SIG-M5 treated with dmso at 0.1 percent for 504 hours (cell line): ENCODE results near the gene KRTAP10-6.
"Not testable (repeated sequence)": the region's sequence is repeated elsewhere in the genome, so short reads cannot be mapped to it uniquely, and the experiment has no call there.

Experiments
- DNase-seq: peaks from one replicate; lab custom pipeline; 2025; ENCODE audit not compliant: unreplicated experiment; lab: John Stamatoyannopoulos, UW

Gene KRTAP10-6

DNA sequence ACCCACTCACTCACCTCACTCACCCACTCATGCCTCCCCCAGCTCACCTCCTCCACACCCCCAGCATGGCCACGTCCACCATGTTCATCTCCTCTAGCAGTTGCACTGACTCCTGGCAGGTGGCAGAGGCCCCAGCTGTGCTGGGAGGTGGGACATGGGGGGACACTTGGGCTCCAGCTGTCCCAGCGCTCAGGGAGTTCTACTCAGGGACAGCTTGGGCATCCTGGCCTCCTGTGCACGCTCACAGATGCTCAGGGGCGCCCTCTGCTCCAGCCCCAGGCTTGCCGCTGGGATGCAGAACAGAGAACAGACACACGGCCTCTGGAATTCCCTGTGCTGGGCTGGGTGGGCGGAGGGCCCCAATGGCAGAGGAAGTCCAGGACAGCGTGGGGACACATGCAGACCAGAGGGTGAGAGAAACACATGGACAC is 24.8 kb upstream of the KRTAP10-6 start:
- DNase-seq: no peak

DNA sequence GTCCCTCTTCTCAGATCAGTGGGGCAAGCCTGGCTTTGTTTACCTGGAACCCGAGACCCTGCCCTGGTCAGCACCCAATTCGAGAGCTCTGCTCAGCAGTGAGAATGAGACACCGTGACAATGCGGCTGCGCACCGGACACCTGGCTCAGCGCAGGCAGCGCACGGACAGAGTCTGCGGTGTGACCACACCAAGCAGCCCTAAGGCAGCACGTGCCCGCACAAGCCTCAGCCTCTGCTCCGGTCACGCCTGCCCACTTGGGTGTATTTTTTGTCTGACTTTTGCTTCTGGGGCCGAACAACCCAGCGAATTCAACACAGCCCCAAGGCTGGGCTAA is 24.3 kb upstream of the KRTAP10-6 start:
- no peak for DNase-seq

DNA sequence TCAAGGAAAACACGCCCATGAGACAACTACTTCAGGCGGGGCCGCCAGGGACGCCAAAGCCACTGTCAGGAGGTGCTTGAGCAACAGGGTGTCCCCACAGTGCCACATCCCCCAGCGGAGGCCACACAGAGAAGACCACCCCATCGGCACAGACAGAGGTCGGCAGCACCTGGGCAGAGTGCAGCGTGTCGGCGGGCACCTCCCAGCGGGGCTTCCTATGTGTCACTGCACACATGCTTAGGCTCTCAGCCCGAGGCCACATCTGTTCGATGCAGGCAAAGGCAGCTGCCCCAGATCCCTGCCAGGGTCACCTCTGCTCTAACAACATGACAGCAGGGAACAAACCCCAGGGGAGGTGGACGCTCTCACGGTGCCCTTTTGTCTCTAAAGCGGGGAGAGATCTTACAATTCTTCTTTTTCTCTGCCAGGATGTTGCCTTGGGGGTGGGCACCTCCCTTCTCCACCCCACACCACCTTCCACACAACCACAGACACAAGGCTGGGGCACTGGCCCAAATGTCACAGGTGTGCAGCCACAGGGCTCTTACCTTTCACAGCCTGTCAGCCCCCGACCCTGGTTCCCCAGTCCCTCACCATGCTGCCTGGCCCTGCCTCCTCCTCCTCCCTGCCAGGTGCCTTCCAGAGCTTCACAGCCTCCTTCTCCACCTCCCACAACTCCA is 23.7 kb upstream of the KRTAP10-6 start:
- no peak for DNase-seq

DNA sequence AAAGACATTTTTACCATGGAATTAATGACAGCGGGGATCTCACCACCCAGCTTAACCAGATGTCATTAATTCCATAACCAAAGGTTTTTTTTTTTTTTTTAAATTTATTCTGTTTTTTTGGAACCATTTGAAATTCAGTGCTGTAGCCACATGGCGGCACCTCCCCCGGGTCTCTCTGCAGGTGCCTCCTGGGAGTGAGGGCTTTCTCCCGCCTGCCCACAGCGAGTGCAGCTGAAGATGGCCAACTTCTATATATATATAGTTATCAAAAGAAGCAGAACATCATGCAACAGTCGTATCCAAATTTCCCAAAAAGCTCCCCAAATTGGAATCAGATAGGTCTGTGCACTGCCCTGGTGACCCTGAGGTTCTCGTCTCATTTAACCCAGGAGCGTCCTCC is 23.2 kb upstream of the KRTAP10-6 start:
- no peak for DNase-seq

DNA sequence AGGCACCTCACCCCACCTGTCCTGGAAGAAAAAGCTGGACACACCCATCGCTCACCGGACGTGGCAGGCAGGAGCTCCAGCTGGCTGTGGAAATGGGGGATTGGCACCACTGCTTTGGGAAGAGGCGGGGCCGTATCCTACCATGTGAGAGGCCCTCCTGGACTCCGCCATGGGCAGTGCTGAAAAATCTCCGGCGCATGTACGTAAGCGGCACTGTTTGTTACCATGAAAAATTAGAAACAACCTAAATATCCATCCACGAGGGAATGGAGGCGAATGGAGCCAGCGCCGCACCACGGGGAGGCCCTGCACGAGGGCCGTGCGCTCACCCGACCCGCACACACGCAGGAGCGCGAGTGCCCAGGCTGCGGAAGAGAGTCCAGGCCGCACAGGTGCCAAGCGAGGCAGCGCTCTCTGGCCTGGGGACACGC is 22.7 kb upstream of the KRTAP10-6 start:
- DNase-seq: no peak

DNA sequence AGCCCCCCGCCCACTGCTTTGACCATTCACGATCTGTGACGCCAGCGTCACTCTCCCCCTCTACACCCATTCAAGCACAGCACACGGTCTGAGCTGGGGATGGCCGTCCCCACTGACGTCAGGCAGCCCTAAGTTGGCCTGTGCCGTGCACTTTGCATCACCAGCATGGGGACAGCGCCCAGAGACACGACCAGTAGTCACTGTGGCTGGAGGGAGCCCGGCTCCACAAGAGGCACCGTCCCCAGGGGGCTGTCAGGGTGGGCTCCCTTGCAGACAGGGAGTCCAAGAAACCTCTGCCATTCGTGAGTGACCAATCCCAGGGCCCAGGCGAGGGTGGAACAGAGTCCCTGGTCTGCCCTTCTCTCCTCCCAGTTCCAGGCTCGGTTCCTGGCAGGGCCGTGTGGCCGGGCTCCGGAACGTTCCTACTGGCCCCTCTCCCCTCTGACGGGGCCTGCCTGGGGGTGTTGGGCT is 21.9 kb upstream of the KRTAP10-6 start:
- no peak for DNase-seq

DNA sequence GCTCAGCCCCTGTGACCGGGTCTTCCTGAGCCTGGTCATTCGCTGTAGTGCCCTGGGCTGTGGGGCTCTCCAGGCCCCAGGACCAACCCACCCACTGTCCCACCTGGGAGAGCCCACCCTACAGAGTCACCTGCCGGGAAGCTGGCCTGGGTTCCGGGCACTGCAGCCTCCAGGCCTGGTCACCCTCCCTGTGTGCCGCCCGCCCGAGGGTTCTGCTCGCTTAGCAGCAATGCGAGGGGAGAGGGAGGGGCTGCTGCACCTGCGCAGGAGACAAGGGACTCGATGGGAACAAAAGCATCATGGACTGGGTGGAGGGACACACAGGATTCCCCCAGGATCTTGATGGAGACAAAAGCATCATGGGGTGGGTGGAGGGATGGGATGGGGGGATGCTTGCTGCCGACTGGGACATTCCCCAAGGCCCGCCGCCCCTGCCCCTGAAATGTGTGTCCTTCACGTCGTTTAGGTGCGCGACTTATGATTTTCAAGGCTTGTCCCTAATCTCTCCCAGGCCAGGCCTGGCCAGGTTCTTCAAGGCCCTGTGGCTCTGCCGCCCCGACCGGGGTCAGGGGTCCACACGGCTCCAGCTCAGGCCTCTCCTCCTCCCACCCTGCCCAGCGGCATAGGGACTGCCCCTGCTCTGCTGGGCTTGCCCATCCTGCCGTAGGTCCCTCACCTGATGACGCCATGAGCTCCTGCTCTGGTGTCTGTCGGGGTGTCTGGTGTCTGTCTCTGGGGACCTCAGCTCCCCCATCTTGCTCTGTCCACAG is 21.3 kb upstream of the KRTAP10-6 start:
- no peak for DNase-seq

DNA sequence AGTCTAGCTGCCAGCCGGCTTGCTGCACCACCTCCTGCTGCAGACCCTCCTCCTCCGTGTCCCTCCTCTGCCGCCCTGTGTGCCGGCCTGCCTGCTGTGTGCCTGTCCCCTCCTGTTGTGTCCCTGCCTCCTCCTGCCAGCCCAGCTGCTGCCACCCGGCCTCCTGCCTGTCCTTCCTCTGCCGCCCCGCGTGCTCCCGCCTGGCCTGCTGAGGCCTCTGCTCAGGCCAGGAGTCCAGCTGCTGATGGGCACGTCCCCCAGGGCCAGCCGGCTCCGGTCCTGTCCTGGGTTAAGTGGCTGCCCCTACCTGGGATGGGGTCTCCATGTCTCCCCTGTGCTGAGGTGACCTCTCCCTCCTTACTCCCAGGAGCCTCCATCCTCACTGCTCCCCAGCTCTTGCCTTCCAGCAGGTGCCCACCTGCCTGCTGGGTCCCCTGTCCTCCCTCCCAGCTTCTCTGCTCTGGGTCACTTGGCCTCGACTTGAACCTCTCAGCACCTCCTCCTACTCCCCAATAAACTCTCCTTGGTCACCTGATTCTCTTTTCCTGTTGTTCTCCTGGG is 20.4 kb upstream of the KRTAP10-6 start:
- DNase-seq: no peak

DNA sequence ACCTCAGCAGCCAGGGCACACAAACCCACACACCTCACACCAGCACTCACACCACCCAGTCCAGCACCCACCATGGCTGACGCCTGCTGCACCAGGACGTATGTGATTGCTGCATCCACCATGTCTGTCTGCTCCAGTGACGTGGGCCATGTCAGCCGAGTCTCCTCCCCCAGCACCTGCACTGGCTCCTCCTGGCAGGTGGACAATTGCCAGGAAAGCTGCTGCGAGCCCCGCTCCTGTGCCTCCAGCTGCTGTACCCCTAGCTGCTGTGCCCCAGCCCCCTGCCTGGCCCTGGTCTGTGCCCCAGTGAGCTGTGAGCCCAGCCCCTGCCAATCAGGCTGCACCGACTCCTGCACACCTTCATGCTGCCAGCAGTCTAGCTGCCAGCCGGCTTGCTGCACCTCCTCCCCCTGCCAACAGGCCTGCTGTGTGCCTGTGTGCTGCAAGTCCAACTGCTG is 19.8 kb upstream of the KRTAP10-6 start, which contains the start of gene KRTAP10-8:
Gene KRTAP10-8 (plus strand): TSS at position 51 of the 458 bp plus-strand sequence. CDS start 22 bp downstream, at position 73.
- no peak for DNase-seq

DNA sequence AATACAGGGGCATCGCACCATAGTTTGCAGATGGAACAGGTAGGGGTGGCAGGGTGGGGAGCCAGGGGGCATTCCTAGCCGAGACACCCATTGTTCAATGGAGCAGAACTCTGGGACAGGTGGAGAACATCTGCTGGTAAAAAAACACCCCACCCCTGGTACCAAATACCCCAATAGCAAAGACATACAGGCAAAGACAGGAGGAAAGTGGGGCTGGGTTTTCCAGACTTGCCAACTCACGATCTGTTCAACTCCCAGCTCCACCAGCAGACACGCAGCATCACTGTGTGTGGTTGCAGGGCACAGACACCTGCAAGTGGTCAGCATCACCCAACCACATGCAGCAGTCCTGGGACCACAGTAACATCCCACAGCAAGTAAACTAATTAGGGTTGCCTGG is 19.2 kb upstream of the KRTAP10-6 start:
- DNase-seq: no peak

DNA sequence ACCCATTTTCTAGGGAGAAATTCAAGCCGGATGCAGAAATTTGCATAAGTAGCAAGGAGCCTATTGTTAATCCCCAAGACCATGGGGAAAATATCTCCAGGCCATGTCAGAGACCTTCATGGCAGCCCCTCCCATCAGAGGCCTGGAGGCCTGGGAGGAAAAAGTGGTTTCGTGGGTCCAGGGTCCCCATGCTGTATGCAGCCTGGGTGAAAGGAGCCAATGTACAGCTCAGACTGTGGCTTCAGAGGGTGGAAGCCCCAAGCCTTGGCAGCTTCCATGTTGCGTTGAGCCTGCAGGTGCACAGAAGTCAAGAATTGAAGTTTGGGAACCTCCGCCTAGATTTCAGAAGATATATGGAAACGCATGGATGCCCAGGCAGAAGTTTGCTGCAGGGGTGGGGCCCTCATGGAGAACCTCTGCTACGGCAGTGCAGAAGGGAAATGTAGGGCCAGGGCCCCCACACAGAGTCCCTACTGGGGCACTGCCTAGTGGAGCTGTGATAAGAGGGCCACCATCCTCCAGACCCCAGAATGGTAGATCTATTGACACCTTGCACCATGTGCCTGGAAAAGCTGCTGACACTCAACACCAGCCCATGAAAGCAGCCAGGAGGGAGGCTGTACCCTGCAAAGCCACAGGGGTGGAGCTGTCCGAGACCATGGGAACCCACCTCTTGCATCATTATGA is 18.0 kb upstream of the KRTAP10-6 start:
- DNase-seq: not testable (repeated sequence)

DNA sequence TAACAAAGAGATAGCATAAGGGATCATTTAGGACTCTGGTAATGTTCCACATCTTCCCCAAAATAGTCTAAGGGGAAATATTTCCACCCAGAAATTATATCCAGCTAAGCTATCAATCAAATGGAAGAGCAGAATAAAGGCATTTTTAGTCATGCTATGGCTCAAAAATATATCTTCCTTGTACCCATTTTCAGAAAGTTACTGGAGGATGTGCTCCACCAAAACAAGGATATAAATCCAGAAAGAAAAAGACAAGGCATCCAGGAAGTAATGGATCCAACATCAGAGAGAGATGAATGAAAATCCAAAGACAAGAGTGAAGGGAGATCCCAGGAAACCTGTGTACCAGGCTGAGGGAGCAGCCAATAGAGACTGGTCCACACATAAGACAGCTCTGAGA is 16.9 kb upstream of the KRTAP10-6 start:
- DNase-seq: no peak

DNA sequence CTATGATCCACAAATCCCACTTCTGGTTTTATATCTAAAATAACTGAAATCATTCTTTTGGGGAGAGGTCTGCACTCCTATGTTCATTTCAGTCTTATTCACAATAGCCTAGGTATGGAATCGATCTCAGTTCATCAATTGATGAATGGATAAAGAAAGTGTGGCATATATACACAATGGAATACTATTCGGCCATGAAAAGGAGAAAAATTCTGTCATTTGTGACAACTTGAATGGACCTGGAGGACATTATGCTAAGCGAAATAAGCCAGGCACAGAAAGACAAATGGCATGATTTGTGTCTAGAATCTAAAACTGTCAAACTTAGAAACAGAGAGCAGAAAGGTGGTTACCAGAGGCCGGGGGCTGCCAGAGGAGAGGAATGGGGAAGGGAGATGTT is 14.2 kb upstream of the KRTAP10-6 start:
- DNase-seq: no peak

DNA sequence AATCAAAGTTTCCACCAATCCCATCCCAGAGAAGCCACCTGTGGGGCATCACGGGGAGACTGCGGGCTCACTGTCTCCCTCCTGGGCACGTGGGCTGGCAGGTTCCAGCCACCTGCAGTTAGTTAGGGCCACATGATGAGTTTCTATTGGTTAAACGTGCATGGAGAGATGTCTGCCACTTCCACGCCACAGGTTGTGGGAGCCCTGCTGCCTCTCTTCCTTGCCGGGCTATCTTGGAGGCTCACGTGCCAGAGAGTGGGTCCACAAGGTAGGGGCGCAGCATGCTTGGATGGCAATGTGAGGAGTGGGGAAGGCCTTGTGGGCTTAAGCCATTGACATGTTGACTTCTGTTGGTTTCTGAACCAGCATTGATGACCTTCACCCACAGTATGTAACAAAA is 11.6 kb upstream of the KRTAP10-6 start:
- DNase-seq: no peak

DNA sequence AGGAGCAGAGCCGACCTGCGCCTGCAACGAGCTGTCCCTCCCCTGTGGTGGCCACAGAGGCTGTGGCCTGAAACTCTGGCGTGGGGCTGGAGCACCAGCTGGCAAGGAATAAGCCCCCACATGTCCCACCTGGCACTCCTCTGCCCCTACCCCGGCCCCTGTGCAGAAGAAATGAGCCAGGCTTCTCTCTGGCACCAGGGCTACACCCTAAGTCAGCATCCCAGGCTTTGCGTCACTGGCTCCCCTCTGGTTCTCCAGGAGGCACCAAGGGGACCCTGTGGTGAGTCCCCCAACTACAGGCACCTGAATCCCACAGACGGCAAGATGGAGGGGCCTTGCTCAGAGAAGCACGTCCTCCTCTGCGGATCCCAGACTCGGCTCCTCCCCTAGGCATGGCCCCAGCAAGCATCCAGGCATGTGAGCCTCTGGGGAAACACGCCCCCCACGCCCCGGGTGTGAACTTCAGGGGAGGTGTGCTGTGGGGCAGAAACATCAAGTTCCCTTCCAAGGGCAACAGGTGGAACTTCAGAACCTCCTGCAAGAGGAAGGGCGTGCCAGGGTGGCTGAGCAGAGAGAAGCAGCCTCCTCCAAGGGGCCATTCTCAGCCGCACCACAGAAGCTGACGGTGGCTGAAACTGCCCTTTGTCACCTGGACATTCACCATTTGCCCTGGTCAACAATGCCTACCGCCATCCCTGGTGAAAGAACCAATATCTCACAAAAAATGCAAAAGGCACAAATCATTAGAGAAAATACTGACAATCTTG is 11.0 kb upstream of the KRTAP10-6 start:
- DNase-seq: no peak

DNA sequence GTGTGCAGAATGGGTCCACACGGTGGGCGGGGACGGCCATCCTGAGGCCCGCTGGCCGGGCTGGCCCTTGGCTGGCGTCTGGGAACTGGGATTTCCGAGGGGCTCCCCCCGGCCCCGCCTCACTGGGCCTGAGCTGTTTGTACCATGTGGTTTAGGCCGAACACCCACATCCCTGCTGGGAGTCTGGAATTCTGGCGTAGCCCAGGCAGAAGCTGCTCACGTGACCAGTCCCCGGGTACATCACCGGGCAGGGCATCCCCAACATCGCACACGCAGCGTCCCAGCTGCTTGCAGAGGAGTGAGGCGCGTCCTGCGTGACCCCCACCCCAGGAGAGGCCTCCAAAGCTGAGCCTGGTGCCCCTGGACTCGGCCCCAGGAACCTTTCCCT is 10.2 kb upstream of the KRTAP10-6 start:
- no peak for DNase-seq

DNA sequence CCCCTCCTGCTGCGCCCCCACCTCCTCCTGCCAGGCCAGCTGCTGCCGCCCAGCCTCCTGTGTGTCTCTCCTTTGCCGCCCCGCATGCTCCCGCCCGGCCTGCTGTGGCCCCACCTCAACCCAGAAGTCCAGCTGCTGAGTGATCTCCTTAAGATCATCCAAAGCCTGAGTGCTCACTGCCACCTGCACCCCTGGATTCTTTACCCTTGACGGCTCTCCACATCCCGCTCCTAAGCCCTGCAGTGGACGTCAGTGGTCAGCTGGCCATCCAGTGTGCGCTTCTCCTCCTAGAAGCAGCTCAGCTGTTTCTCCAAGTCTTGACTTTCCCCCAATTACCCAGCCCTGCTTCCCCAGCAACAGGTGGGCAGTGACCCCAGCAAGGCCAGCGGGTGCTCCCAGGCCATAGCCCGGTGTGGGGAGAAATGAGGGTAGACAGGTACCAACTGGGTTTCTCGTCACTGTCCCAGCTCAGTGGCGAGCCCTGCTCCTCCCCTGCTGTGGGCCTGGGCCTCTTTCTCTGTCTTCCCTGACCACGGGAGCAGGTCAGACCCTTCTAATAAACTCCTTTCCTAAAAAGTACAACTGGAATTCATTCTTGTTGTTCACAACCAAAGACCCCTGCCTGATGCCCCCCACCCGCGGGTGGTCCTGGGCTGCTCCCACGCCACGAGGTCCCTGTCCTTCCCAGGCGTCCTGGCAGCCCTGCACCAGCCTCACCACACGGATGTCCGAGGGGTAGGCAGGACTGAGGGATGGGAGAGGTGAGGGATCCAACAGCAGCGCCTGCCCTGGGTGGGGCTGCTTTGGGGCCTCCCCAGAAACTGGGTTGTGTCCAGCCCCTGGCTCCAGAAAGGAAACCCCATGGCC is 9.5 kb upstream of the KRTAP10-6 start:
- DNase-seq: no peak

DNA sequence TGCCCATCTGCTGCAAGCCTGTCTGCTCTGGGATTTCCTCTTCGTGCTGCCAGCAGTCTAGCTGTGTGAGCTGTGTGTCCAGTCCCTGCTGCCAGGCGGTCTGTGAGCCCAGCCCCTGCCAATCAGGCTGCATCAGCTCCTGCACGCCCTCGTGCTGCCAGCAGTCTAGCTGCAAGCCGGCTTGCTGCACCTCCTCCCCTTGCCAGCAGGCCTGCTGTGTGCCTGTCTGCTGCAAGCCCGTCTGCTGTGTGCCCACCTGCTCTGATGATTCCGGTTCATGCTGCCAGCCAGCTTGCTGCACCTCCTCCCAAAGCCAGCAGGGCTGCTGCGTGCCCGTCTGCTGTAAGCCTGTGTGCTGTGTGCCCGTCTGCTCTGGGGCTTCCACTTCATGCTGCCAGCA is 8.8 kb upstream of the KRTAP10-6 start:
- not testable (repeated sequence) for DNase-seq

DNA sequence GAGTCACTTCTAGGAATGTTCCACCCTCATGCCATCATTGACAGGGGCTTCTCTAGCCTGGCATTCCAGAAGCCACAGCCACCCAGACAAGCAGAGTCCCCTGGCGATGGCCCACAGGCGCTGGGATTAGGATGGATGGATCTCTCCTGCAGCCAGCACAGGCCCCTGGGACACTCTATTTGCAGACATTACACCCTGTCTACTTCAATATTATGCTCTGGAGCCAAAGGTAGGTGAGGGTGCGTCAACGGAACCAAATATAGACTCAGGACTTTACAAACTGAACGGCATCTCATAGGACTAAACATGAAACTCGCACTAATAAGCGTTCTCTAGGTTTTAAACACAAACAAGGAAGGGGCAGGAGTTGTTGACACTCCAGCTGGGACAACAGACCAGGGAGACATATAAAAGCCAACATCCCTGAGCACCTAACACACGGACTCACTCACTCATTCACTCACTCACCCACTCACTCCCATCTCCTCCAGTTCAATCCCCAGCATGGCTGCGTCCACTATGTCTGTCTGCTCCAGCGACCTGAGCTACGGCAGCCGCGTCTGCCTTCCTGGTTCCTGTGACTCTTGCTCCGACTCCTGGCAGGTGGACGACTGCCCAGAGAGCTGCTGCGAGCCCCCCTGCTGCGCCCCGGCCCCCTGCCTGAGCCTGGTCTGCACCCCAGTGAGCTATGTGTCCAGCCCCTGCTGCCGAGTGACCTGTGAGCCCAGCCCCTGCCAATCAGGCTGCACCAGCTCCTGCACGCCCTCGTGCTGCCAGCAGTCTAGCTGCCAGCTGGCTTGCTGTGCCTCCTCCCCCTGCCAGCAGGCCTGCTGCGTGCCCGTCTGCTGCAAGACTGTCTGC is 8.0 kb upstream of the KRTAP10-6 start, which contains the start of gene KRTAP10-7:
Gene KRTAP10-7 (plus strand): TSS at position 480 of the 861 bp plus-strand sequence. CDS start 25 bp downstream, at position 505.
- not testable (repeated sequence) for DNase-seq
